Measurements from ENCODE around the gene NQO2.

NQO2 gene

GRCh38 chr6:2988426-2989331 is 11.0 kb upstream of the NQO2 start:
- peak overlapping the region; percentile 65 for H3K4me3 ChIP-seq (ENCODE audit: low read depth, low read length)
- TF ChIP-seq MAX (IDR thresholded peaks at IDR 0.05; ENCODE audit: low read depth, low read length): peak; percentile 42
- peak; percentile 52 for TF ChIP-seq CTCF (IDR thresholded peaks at IDR 0.05; ENCODE audit: low read depth, low read length)
- peak; percentile 48 for TF ChIP-seq POLR2A (IDR thresholded peaks at IDR 0.05; ENCODE audit: extremely low read depth, insufficient read length)
- peak; percentile 41 for TF ChIP-seq MYC (IDR thresholded peaks at IDR 0.05; ENCODE audit: low read depth, low read length)
- peak; percentile 92 for DNase-seq (ENCODE audit: low read depth)

- peak; percentile 93 for DNase-seq (ENCODE audit: low read depth)
- peak overlapping the region; percentile 65 for H3K4me3 ChIP-seq (ENCODE audit: low read depth, low read length)
- peak; percentile 54 for TF ChIP-seq MYC (IDR thresholded peaks at IDR 0.05; ENCODE audit: low read depth, low read length)
- peak; percentile 24 for TF ChIP-seq POLR2A (IDR thresholded peaks at IDR 0.05; ENCODE audit: extremely low read depth, insufficient read length)
- TF ChIP-seq MAX (IDR thresholded peaks at IDR 0.05; ENCODE audit: low read depth, low read length): 0 out of 2 replicates have a peak, but pooled peaks have one; percentile 11
- no peak for TF ChIP-seq CTCF (IDR thresholded peaks at IDR 0.05; ENCODE audit: low read depth, low read length)
Observed at GRCh38 chr6:2989332-2990247, 10.1 kb upstream of the NQO2 start.

- TF ChIP-seq MAX (IDR thresholded peaks at IDR 0.05; ENCODE audit: low read depth, low read length): no peak; the same call in 1 of the 2 replicates
- TF ChIP-seq POLR2A (IDR thresholded peaks at IDR 0.05; ENCODE audit: extremely low read depth, insufficient read length): no peak
- TF ChIP-seq MYC (IDR thresholded peaks at IDR 0.05; ENCODE audit: low read depth, low read length): no peak; the same call in 1 of the 2 replicates
- no peak for TF ChIP-seq CTCF (IDR thresholded peaks at IDR 0.05; ENCODE audit: low read depth, low read length)
- peak overlapping the region; percentile 65 for H3K4me3 ChIP-seq (ENCODE audit: low read depth, low read length)
- peak; percentile 40 for DNase-seq (ENCODE audit: low read depth)
Observed at GRCh38 chr6:2990248-2990931, 9.3 kb upstream of the NQO2 start.

- DNase-seq (ENCODE audit: low read depth): no peak
- TF ChIP-seq CTCF (IDR thresholded peaks at IDR 0.05; ENCODE audit: low read depth, low read length) (no peak), MYC (IDR thresholded peaks at IDR 0.05; ENCODE audit: low read depth, low read length) (no peak), POLR2A (IDR thresholded peaks at IDR 0.05; ENCODE audit: extremely low read depth, insufficient read length) (no peak)
- H3K4me3 ChIP-seq (ENCODE audit: low read depth, low read length): no peak overlapping the region
Observed at GRCh38 chr6:2990932-2991506, 8.7 kb upstream of the NQO2 start.

GRCh38 chr6:2992330-2992979 is 7.2 kb upstream of the NQO2 start:
- DNase-seq (ENCODE audit: low read depth): no peak
- TF ChIP-seq POLR2A (IDR thresholded peaks at IDR 0.05; ENCODE audit: extremely low read depth, insufficient read length) (no peak), MAX (IDR thresholded peaks at IDR 0.05; ENCODE audit: low read depth, low read length) (no peak), MYC (IDR thresholded peaks at IDR 0.05; ENCODE audit: low read depth, low read length) (no peak), CTCF (IDR thresholded peaks at IDR 0.05; ENCODE audit: low read depth, low read length) (no peak)
- no peak overlapping the region for H3K4me3 ChIP-seq (ENCODE audit: low read depth, low read length)
